Measurements from ENCODE around the gene SGK1.

GRCh38 chr6:134257516-134257915 is 60.4 kb downstream of the SGK1 start:
- TF ChIP-seq, protein P1, sequence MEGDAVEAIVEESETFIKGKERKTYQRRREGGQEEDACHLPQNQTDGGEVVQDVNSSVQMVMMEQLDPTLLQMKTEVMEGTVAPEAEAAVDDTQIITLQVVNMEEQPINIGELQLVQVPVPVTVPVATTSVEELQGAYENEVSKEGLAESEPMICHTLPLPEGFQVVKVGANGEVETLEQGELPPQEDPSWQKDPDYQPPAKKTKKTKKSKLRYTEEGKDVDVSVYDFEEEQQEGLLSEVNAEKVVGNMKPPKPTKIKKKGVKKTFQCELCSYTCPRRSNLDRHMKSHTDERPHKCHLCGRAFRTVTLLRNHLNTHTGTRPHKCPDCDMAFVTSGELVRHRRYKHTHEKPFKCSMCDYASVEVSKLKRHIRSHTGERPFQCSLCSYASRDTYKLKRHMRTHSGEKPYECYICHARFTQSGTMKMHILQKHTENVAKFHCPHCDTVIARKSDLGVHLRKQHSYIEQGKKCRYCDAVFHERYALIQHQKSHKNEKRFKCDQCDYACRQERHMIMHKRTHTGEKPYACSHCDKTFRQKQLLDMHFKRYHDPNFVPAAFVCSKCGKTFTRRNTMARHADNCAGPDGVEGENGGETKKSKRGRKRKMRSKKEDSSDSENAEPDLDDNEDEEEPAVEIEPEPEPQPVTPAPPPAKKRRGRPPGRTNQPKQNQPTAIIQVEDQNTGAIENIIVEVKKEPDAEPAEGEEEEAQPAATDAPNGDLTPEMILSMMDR (IDR thresholded peaks at IDR 0.05): no peak
- no peak for TF ChIP-seq EZH2 (IDR thresholded peaks at IDR 0.05; ENCODE audit: borderline replicate concordance, insufficient read depth, low read depth, low read length, poor library complexity, severe bottlenecking)
